Measurements from ENCODE around the gene GNAZ.

DNA sequence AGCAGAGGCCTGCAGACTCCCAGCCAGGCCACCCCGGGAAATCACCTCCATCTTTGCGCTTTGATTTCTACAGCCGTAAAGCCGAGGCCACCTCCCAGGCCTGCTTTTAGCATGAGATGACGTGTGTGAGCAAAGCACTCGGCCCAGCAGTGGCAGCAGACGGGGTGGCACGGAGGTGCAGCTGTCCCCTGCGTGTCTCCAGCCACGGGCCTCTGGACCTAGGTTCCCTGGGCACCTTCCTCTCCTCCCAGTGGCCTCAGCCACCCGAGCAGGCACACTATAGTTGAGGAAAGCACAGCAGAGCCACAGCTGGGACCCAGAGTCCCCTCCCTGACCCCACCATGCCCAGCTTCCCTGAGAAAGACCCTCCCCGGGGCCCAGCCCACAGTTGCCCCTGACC is 15.9 kb downstream of the GNAZ start:
- TF ChIP-seq, protein P1, sequence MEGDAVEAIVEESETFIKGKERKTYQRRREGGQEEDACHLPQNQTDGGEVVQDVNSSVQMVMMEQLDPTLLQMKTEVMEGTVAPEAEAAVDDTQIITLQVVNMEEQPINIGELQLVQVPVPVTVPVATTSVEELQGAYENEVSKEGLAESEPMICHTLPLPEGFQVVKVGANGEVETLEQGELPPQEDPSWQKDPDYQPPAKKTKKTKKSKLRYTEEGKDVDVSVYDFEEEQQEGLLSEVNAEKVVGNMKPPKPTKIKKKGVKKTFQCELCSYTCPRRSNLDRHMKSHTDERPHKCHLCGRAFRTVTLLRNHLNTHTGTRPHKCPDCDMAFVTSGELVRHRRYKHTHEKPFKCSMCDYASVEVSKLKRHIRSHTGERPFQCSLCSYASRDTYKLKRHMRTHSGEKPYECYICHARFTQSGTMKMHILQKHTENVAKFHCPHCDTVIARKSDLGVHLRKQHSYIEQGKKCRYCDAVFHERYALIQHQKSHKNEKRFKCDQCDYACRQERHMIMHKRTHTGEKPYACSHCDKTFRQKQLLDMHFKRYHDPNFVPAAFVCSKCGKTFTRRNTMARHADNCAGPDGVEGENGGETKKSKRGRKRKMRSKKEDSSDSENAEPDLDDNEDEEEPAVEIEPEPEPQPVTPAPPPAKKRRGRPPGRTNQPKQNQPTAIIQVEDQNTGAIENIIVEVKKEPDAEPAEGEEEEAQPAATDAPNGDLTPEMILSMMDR (IDR thresholded peaks at IDR 0.05): no peak
- no peak for TF ChIP-seq POLR2A (IDR thresholded peaks at IDR 0.05)
- TF ChIP-seq POLR2AphosphoS5 (IDR thresholded peaks at IDR 0.05): no peak
- TF ChIP-seq EP300 (IDR thresholded peaks at IDR 0.05): no peak

Measured in gastroesophageal sphincter (tissue), 3 donors.